Hepatic stellate cell (primary cell): Measurements from ENCODE around the gene ZCCHC2.
A peak's percentile ranks its signal among the peaks of the same experiment; 100 is the strongest.

ENCODE experiments used
- DNase-seq: peaks from one replicate; pipeline ENCODE4 v3.0.0; 2011; ENCODE audit warnings: low spot score

Gene ZCCHC2

DNA sequence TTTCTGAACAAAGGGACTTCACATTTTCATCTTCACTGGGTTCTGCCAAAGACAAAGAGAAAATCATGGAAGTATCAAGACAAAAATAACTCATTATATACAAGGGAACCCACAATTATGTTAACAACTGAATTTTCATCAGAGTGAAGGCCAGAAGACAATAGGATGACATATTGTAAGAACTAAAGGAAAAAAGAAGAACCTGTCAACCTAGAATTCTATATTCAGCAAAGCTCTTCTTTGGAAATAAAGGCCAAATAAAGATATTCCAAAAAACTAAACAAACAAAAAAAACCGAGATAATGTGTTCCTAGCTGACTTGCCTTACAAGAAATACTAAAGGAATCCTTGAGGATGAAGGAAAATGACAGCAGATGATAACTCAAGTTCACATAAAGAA lies 10.3 kb upstream of the ZCCHC2 start:
- no peak for DNase-seq

DNA sequence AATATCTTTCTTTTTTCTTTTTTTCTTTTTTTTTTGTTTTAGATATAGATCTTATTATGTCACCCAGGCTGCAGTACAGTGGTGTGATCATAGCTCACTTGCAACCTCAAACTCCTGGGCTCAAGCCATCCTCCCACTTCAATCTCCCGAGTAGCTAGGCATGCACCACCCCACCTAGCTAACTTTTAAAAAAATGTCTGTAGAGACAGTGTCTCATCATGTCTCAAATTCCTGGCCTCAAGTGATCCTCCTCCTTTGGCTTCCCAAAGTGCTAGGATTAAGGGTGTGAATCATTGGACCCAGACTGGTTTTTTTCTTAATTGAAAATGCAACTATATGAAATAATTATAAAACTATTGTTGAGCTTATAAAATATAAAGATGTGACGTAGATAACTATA lies 9.8 kb upstream of the ZCCHC2 start:
- no peak for DNase-seq

- no peak for DNase-seq
Observed at GRCh38 chr18:62514570-62514969, 8.3 kb upstream of the ZCCHC2 start.

GRCh38 chr18:62516242-62516641 lies 6.6 kb upstream of the ZCCHC2 start:
- DNase-seq = no peak

GRCh38 chr18:62518460-62519375 lies 4.1 kb upstream of the ZCCHC2 start:
- DNase-seq = no peak

DNA sequence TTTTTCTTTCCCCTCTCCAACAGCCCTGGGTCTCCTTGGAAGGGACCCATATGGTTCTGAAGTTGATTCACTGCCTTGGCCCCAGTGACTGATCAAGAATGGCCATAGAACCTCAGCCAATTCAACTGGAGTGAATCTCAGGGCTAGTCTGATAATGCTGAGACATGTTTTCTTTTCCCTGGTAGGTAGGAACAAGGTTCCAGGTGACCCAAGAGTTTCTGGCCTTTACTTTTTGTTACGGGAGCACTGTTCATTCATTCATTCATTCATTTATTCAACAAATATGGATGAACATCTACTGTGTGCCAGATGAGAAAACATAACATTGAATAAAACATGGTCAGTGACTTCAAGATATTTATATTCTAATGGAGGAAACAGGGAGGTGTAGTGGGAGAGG lies 3.1 kb upstream of the ZCCHC2 start:
- DNase-seq = no peak

GRCh38 chr18:62521082-62521481 lies 1.7 kb upstream of the ZCCHC2 start:
- no peak for DNase-seq

GRCh38 chr18:62521593-62521992 lies 1.2 kb upstream of the ZCCHC2 start:
- DNase-seq = no peak

GRCh38 chr18:62522178-62522503 lies 684 bp upstream of the ZCCHC2 start:
- DNase-seq = no peak

DNA sequence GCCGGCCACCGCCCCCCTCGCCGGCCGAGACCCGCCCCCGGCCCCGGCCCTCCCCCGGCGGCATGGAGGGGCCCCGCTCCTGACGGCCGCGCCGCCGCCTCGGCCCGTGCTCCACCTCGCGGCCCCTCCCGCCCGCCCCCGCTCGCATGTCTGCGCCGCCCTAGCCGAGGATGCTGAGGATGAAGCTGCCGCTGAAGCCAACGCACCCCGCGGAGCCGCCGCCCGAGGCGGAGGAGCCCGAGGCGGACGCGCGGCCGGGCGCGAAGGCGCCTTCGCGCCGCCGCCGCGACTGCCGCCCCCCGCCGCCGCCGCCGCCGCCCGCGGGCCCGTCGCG lies 397 bp downstream of the ZCCHC2 start:
- DNase-seq = no peak

DNA sequence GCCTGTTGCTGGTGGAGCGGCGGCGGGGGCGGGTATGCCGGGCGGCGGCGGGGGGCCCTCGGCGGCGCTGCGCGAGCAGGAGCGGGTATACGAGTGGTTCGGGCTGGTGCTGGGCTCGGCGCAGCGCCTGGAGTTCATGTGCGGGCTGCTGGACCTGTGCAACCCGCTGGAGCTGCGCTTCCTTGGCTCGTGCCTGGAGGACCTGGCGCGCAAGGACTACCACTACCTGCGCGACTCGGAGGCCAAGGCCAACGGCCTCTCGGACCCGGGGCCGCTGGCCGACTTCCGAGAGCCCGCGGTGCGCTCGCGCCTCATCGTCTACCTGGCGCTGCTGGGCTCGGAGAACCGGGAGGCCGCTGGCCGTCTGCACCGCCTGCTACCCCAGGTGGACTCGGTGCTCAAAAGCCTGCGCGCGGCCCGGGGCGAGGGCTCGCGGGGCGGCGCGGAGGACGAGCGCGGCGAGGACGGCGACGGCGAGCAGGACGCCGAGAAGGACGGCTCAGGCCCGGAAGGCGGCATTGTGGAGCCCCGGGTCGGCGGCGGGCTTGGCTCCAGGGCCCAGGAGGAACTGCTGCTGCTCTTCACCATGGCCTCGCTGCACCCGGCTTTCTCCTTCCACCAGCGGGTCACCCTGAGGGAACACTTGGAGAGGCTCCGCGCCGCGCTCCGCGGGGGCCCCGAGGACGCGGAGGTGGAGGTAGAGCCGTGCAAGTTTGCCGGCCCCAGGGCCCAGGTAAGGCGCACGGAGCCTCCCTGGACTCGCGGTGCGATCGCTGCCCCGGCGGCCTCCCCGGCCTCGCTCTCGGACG lies 1.0 kb downstream of the ZCCHC2 start:
- peak; percentile 56 for DNase-seq

DNA sequence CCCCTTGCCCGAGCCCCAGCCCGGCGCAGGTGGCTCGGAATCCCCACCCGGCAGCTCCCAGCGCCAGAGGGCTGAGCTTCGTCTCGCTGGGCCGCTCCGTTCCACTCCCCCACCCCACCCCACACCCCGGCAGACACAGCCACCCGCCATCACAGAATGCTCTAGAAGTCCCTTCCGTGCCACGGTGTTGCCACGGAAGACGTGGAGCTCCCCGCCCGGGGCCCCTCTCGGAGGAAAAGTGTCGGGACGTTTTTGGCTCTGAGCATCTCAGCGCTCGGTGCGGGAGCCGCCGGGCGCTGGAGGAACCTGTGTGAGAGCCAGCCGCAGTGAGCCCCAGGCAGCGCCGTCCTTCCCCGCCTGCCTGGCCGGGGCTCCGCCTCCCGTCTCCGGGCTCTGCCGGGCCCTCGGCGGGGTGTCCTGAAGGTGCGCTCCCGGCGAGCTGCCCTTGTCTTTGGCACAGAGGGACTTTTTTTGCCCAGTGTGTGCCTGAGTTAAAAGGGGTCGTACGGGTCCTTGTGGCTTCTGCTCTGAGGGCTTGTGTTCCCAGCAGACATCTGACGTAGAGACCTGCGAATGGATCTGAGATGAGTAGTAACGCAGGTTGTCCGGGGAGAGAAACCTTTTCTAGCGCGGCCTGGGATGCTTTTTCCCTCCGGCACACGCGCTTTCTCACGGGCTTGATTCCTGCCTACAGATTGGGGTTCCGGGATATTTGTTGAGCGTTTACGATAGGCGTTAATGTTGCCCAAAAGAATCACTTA lies 1.8 kb downstream of the ZCCHC2 start:
- DNase-seq = peak; percentile 39

- no peak for DNase-seq
Observed at GRCh38 chr18:62525608-62526007, 2.8 kb downstream of the ZCCHC2 start.

DNA sequence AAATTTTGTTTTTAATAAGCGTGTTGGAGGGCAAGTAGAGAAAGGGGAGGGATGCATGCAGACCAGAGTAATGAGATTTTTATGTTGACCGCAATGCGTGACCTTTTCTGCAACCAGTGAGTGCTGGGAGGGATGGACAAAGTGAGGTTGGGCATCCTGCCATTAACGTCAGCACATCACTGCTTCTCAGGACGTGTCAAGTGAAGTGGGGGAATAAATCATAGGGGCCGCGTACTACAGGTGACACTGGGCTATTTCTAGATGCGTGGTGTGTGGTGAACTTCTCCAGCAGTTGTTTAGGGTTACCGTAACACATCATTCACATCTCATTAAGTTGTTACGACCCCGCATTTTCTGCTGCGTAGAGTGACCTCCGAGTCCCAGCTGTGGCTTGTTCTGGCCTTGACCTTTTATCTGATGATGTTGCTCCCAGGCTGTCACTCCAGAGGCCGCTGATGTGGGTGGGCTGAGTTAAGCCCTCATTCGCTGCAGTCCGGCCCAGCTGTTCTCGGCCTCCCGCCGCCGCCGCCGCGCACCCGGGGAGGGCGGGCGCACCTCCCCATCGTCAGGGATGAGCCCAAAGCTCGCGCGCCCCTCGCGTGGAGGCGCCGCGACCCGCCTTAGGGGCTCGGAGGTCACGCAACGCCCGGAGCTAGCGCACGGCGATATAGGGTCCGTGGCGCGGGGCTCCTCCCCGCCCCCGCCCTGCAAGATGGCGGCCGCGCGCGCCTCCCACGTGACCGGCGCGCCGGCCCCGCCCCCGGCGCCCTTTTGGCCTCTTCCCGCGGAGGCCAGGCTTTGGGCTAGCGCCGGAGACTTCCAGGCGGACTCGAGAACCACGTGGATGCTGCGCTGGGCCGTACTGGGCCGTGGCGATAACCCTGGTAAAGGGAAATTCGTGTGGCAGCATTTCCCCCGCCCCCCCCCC lies 3.5 kb downstream of the ZCCHC2 start:
- DNase-seq = peak; percentile 78

GRCh38 chr18:62529597-62529996 lies 6.8 kb downstream of the ZCCHC2 start:
- DNase-seq = peak; percentile 56

- DNase-seq = no peak
Observed at GRCh38 chr18:62531078-62531477, 8.3 kb downstream of the ZCCHC2 start.

DNA sequence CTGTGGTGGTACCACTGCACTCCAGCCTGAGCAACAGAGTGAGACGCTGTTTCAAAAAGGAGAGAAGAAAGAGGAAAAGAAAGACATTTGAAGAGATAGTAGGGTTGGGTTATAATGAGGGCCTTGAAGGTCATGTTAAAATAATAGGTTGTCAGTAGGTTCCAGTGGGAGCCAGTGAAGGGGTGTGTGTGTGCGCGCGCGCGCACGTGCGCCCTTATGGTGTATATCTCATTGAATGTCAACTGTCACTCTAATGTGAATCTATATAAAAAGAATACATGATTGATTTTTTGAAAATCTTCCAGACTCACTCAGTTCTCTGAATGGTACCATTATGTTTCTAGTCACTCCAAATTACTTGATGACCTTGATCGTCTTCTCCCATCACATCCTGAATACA lies 9.1 kb downstream of the ZCCHC2 start:
- no peak for DNase-seq

GRCh38 chr18:62536005-62536404 lies 13.2 kb downstream of the ZCCHC2 start:
- no peak for DNase-seq

- no peak for DNase-seq
Observed at GRCh38 chr18:62537042-62537894, 14.4 kb downstream of the ZCCHC2 start.

DNA sequence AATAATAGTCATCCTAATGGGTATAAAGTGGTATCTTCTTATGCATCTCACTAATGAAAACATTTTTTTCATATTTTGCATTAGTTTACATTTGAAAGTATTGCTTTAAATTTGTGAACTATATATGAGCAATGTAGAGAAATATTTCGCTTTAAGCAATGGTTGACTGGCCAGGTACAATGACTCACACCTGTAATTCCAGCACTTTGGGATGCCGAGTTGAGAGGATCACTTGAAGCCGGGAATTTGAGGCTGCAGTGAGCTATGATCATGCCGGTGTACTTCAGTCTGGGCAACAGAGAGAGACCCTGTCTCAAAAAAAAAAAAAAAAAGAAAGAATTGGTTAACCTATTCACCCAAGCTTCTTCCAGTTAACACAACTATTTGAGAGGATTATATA lies 15.1 kb downstream of the ZCCHC2 start:
- no peak for DNase-seq

DNA sequence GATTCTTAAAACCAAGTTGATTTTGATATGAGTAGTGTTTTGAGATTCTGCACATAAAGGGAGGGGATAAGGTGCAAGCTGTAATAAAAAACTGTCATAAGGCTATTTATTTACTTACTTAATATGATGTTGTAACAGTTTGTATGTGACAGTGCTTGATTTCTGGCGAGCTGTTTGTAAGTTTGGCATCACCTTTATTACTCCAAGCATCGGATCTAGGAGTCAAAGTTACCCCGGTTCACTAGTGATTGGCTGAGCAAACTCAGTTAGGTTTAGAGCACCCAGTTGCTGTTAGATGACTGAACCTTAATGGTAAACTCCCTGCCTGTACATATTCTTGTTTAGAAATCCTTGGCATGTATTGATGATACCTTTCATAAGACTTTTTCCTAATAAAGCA lies 16.1 kb downstream of the ZCCHC2 start:
- no peak for DNase-seq
